ENCODE results near the gene RASD2. TPM values are rescaled to one million over a fixed set of nuclear protein-coding genes. Genes with fewer than 3 reads are reported as not detected.

Gene RASD2
- total and polyA plus RNA-seq, 2 donors (not counting 1 experiment from before 2014, with no cell fraction given) = under 0.01 to 0.01 TPM

DNA sequence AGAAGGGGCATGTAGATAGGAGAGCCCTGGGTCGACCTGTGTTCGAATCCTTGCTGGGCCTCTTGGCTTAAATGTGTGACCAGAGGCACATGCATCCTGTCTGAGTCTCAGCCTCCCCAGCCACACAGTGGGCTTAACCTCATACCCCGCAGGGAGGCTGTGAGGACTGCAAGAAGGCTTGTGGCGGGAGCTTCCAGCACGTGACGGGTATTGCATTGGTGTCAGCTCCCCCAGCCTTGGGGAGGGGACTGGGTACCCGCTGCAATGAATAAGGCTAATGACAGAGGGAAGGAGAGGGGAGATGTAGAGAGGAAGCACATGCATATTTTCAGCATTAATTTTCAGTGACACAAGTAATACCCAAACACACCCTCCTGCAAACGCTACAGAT lies 8.1 kb downstream of the RASD2 start:
- no peaks in the 10 kb centered on the region for H3K36me3 ChIP-seq (ENCODE audit: control insufficient read depth, insufficient read depth, low read length)
- H3K9me3 ChIP-seq (ENCODE audit: control insufficient read depth, insufficient read depth, low read depth, low read length) = no peaks in the 10 kb centered on the region
- no peak overlapping the region for H3K4me2 ChIP-seq (ENCODE audit: extremely low read depth, insufficient read depth, low read length)
- H3K27me3 ChIP-seq (ENCODE audit: control insufficient read depth, insufficient read depth, low read length) = peaks cover 11% of the 10 kb centered on the region
- H3K4me1 ChIP-seq (ENCODE audit: control insufficient read depth, extremely low read depth, insufficient read depth, low read length) = no peaks in the 10 kb centered on the region
- TF ChIP-seq EZH2 (IDR thresholded peaks at IDR 0.05; ENCODE audit: low read length, missing control alignments) = no peak
- TF ChIP-seq, protein P1, sequence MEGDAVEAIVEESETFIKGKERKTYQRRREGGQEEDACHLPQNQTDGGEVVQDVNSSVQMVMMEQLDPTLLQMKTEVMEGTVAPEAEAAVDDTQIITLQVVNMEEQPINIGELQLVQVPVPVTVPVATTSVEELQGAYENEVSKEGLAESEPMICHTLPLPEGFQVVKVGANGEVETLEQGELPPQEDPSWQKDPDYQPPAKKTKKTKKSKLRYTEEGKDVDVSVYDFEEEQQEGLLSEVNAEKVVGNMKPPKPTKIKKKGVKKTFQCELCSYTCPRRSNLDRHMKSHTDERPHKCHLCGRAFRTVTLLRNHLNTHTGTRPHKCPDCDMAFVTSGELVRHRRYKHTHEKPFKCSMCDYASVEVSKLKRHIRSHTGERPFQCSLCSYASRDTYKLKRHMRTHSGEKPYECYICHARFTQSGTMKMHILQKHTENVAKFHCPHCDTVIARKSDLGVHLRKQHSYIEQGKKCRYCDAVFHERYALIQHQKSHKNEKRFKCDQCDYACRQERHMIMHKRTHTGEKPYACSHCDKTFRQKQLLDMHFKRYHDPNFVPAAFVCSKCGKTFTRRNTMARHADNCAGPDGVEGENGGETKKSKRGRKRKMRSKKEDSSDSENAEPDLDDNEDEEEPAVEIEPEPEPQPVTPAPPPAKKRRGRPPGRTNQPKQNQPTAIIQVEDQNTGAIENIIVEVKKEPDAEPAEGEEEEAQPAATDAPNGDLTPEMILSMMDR (conservative IDR thresholded peaks at IDR 0.05 in 1 of 2, IDR thresholded peaks at IDR 0.05 in 1 of 2; ENCODE audit: low read depth in 1 of 2, low read length in 2 of 2) = no peak
- no peak overlapping the region for H3K27ac ChIP-seq (ENCODE audit: insufficient read depth, low read length)
- H3K79me2 ChIP-seq (ENCODE audit: control insufficient read depth, insufficient read depth, low read length) = no peaks in the 10 kb centered on the region
- no peak overlapping the region for H2AFZ ChIP-seq (ENCODE audit: low read length)
- no peak for DNase-seq (ENCODE audit: low read depth in 2 of 2)
- no peak overlapping the region for H3K4me3 ChIP-seq (replicated peaks in 1 of 4; ENCODE audit: control extremely low read depth in 1 of 4, insufficient read depth in 1 of 4, low read depth in 3 of 4, low read length in 4 of 4)
- no peak overlapping the region for H3K9ac ChIP-seq (ENCODE audit: insufficient read depth, low read length)
- no peaks in the 10 kb centered on the region for H4K20me1 ChIP-seq (ENCODE audit: control insufficient read depth, extremely low read depth, insufficient read depth, low read length)

DNA sequence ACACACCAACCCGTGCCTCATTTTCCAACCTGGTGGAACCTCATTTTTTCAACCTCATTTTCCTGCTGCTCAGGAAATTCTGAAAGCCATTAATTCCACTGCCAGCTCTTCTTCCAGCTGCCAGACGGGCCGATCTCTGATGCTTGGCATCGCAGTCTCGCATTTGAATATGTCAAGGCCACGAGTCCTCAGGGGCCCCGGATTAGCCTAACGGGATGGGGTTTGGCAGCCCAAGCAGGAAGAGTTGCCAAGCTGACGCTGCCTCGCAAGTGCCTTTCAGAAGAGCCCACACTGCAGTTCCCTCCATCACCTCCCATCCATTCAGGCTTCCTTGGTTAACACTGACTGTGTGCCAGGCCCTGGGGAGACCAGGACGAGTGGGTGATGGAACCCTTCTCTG lies 8.7 kb downstream of the RASD2 start:
- Histone ChIP-seq H4K20me1 (ENCODE audit: control insufficient read depth, extremely low read depth, insufficient read depth, low read length) (no peaks in the 10 kb centered on the region), H3K4me2 (ENCODE audit: extremely low read depth, insufficient read depth, low read length) (no peak overlapping the region), H3K9me3 (ENCODE audit: control insufficient read depth, insufficient read depth, low read depth, low read length) (no peaks in the 10 kb centered on the region), H2AFZ (ENCODE audit: low read length) (no peak overlapping the region), H3K27me3 (ENCODE audit: control insufficient read depth, insufficient read depth, low read length) (peaks cover 10% of the 10 kb centered on the region), H3K9ac (ENCODE audit: insufficient read depth, low read length) (no peak overlapping the region), H3K27ac (ENCODE audit: insufficient read depth, low read length) (no peak overlapping the region), H3K4me3 (replicated peaks in 1 of 4; ENCODE audit: control extremely low read depth in 1 of 4, insufficient read depth in 1 of 4, low read depth in 3 of 4, low read length in 4 of 4) (no peak overlapping the region), H3K36me3 (ENCODE audit: control insufficient read depth, insufficient read depth, low read length) (no peaks in the 10 kb centered on the region), H3K4me1 (ENCODE audit: control insufficient read depth, extremely low read depth, insufficient read depth, low read length) (no peaks in the 10 kb centered on the region), H3K79me2 (ENCODE audit: control insufficient read depth, insufficient read depth, low read length) (no peaks in the 10 kb centered on the region)
- TF ChIP-seq EZH2 (IDR thresholded peaks at IDR 0.05; ENCODE audit: low read length, missing control alignments) = no peak
- TF ChIP-seq, protein P1 (conservative IDR thresholded peaks at IDR 0.05 in 1 of 2, IDR thresholded peaks at IDR 0.05 in 1 of 2; ENCODE audit: low read depth in 1 of 2, low read length in 2 of 2) = no peak
- DNase-seq (ENCODE audit: low read depth in 2 of 2) = no peak

DNA sequence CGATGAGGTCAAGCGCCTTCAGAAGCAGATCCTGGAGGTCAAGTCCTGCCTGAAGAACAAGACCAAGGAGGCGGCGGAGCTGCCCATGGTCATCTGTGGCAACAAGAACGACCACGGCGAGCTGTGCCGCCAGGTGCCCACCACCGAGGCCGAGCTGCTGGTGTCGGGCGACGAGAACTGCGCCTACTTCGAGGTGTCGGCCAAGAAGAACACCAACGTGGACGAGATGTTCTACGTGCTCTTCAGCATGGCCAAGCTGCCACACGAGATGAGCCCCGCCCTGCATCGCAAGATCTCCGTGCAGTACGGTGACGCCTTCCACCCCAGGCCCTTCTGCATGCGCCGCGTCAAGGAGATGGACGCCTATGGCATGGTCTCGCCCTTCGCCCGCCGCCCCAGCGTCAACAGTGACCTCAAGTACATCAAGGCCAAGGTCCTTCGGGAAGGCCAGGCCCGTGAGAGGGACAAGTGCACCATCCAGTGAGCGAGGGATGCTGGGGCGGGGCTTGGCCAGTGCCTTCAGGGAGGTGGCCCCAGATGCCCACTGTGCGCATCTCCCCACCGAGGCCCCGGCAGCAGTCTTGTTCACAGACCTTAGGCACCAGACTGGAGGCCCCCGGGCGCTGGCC lies 11.0 kb downstream of the RASD2 start:
- Histone ChIP-seq H3K79me2 (ENCODE audit: control insufficient read depth, insufficient read depth, low read length) (no peaks in the 10 kb centered on the region), H2AFZ (ENCODE audit: low read length) (no peak overlapping the region)
- no peak for DNase-seq (ENCODE audit: low read depth in 2 of 2)

More for the DNA sequence above, 11.0 kb downstream of the RASD2 start:
- TF ChIP-seq, protein P1 (conservative IDR thresholded peaks at IDR 0.05 in 1 of 2, IDR thresholded peaks at IDR 0.05 in 1 of 2; ENCODE audit: low read depth in 1 of 2, low read length in 2 of 2) = no peak
- TF ChIP-seq EZH2 (IDR thresholded peaks at IDR 0.05; ENCODE audit: low read length, missing control alignments) = no peak
- Histone ChIP-seq H3K9ac (ENCODE audit: insufficient read depth, low read length) (no peak overlapping the region), H3K4me1 (ENCODE audit: control insufficient read depth, extremely low read depth, insufficient read depth, low read length) (no peaks in the 10 kb centered on the region), H3K4me3 (replicated peaks in 1 of 4; ENCODE audit: control extremely low read depth in 1 of 4, insufficient read depth in 1 of 4, low read depth in 3 of 4, low read length in 4 of 4) (no peak overlapping the region), H4K20me1 (ENCODE audit: control insufficient read depth, extremely low read depth, insufficient read depth, low read length) (no peaks in the 10 kb centered on the region), H3K4me2 (ENCODE audit: extremely low read depth, insufficient read depth, low read length) (no peak overlapping the region), H3K36me3 (ENCODE audit: control insufficient read depth, insufficient read depth, low read length) (no peaks in the 10 kb centered on the region), H3K27ac (ENCODE audit: insufficient read depth, low read length) (no peak overlapping the region), H3K27me3 (ENCODE audit: control insufficient read depth, insufficient read depth, low read length) (peaks cover 16% of the 10 kb centered on the region), H3K9me3 (ENCODE audit: control insufficient read depth, insufficient read depth, low read depth, low read length) (no peaks in the 10 kb centered on the region)

Measured in fibroblast of lung (primary cell).